IMR-90 (cell line): Measurements from ENCODE around the gene GATA1. TPM values are rescaled to one million over a fixed set of nuclear protein-coding genes. Genes with fewer than 3 reads are reported as not detected.

Experiments used
- ATAC-seq: fragments of 200-7000 bp; cut with Tn5 transposase; 2 replicates; pipeline ENCODE4 v1.9.1; 2020; ENCODE audit warnings: low read depth, mild to moderate bottlenecking, moderate library complexity
- BruUV-seq: library from RNA; stranded (reverse); fragments of 400-500 nt; replicated peaks from 2 replicates; lab custom pipeline; 2021; lab: Mats Ljungman, UMichigan
- CTCF ChIA-PET: fragments of 300-600 bp; formaldehyde crosslinking; extraction: SDS; loops from one replicate; lab custom pipeline; 2021; ENCODE audit warnings: antibody characterized with exemption; lab: Yijun Ruan, JAX
- POLR2A ChIA-PET: fragments of 300-600 bp; sonication (Branson Sonifier 250); formaldehyde crosslinking; loops from one replicate; lab custom pipeline; 2022; ENCODE audit warnings: antibody characterized with exemption; ENCODE audit not compliant: unreplicated experiment; lab: Charles Lee
- DNase-seq: peaks from one replicate; pipeline ENCODE4 v3.0.0; 2013
- H2AFZ ChIP-seq: replicated peaks from 2 replicates; pipeline ENCODE3; 2013; ENCODE audit warnings: low read length, mild to moderate bottlenecking; ENCODE audit not compliant: poor library complexity
- H2AK5ac ChIP-seq: 2 replicates; pipeline ENCODE4 v1.6.1; 2013; ENCODE audit warnings: low read depth, low read length, inconsistent platforms
- H2AK9ac ChIP-seq: replicated peaks from 2 replicates; pipeline ENCODE3; 2013; ENCODE audit warnings: mild to moderate bottlenecking, low read depth, low read length, moderate library complexity; ENCODE audit not compliant: poor library complexity
- H2BK120ac ChIP-seq: 2 replicates; pipeline ENCODE4 v1.6.1; 2013; ENCODE audit warnings: low read depth, low read length, inconsistent platforms
- H2BK15ac ChIP-seq: 3 replicates; pipeline ENCODE4 v1.6.1; 2013; ENCODE audit warnings: low read depth, low read length, inconsistent platforms
- H2BK20ac ChIP-seq: 2 replicates; pipeline ENCODE4 v1.6.1; 2013; ENCODE audit warnings: low read depth, mild to moderate bottlenecking, inconsistent platforms, low read length, moderate library complexity
- H2BK5ac ChIP-seq: 2 replicates; pipeline ENCODE4 v1.6.1; 2013; ENCODE audit warnings: mild to moderate bottlenecking, low read depth, low read length, inconsistent platforms; ENCODE audit not compliant: poor library complexity, severe bottlenecking
- H3K14ac ChIP-seq: replicated peaks from 2 replicates; pipeline ENCODE4 v1.6.1; 2013; ENCODE audit warnings: low read depth, low read length, inconsistent platforms
- H3K18ac ChIP-seq: 2 replicates; pipeline ENCODE4 v1.6.1; 2013; ENCODE audit warnings: low read depth, low read length, control low read depth
- H3K23ac ChIP-seq: 2 replicates; pipeline ENCODE4 v1.6.1; 2013; ENCODE audit warnings: low read depth, low read length, inconsistent platforms
- H3K27ac ChIP-seq: 2 replicates; pipeline ENCODE4 v1.5.1; 2013; ENCODE audit warnings: mild to moderate bottlenecking, control low read depth, low read length; ENCODE audit not compliant: insufficient read depth
- H3K27me3 ChIP-seq: 2 replicates; pipeline ENCODE4 v1.6.1; 2013; ENCODE audit warnings: low read length; ENCODE audit not compliant: control insufficient read depth, insufficient read depth
- H3K36me3 ChIP-seq: 2 replicates; pipeline ENCODE4 v1.6.1; 2013; ENCODE audit warnings: low read length, mixed read lengths; ENCODE audit not compliant: control insufficient read depth, insufficient read depth
- H3K4ac ChIP-seq: 2 replicates; pipeline ENCODE4 v1.6.1; 2013; ENCODE audit warnings: low read depth, low read length, inconsistent platforms
- H3K4me1 ChIP-seq: 2 replicates; pipeline ENCODE4 v1.6.1; 2013; ENCODE audit warnings: low read length, mixed read lengths; ENCODE audit not compliant: control insufficient read depth, insufficient read depth
- H3K4me2 ChIP-seq: 2 replicates; pipeline ENCODE4 v1.6.1; 2013; ENCODE audit warnings: low read depth, mild to moderate bottlenecking, control low read depth, low read length, moderate library complexity
- H3K4me3 ChIP-seq: 2 replicates; pipeline ENCODE4 v1.5.1; 2013; ENCODE audit warnings: low read depth, mild to moderate bottlenecking, control low read depth, low read length, moderate library complexity; ENCODE audit not compliant: insufficient read depth
- H3K56ac ChIP-seq: 2 replicates; pipeline ENCODE4 v1.6.1; 2013; ENCODE audit warnings: low read length, inconsistent platforms; ENCODE audit not compliant: insufficient read depth; ENCODE audit errors: extremely low read depth
- H3K79me1 ChIP-seq, 2 experiments: 2 replicates each; pipeline ENCODE4 v1.6.1; 2013; ENCODE audit warnings: low read length in 2 of 2, inconsistent platforms in 1 of 2, low read depth in 1 of 2
- H3K9ac ChIP-seq: 2 replicates; pipeline ENCODE4 v1.6.1; 2013; ENCODE audit warnings: low read depth, low read length, control low read depth
- H3K9me1 ChIP-seq: 2 replicates; pipeline ENCODE4 v1.6.1; 2013; ENCODE audit warnings: low read length, inconsistent platforms; ENCODE audit not compliant: insufficient read depth
- H3K9me3 ChIP-seq: 2 replicates; pipeline ENCODE4 v1.6.1; 2013; ENCODE audit warnings: low read length; ENCODE audit not compliant: control insufficient read depth, insufficient read depth
- H4K20me1 ChIP-seq: 2 replicates; pipeline ENCODE4 v1.6.1; 2013; ENCODE audit warnings: low read length, inconsistent platforms; ENCODE audit not compliant: insufficient read depth
- H4K5ac ChIP-seq: 2 replicates; pipeline ENCODE4 v1.6.1; 2013; ENCODE audit warnings: mild to moderate bottlenecking, low read depth, low read length, control low read depth
- H4K8ac ChIP-seq, 2 experiments: 2 replicates each; pipeline ENCODE4 v1.6.1; 2013; ENCODE audit warnings: low read depth in 2 of 2, low read length in 2 of 2, control low read depth in 1 of 2, inconsistent platforms in 1 of 2
- H4K91ac ChIP-seq: 2 replicates; pipeline ENCODE4 v1.6.1; 2013; ENCODE audit warnings: low read depth, low read length, inconsistent platforms; ENCODE audit not compliant: insufficient read depth
- BHLHE40 ChIP-seq: fragments of 150-350 bp; IDR thresholded peaks from 2 replicates; pipeline ENCODE4 v1.6.1; 2016; ENCODE audit warnings: mild to moderate bottlenecking, low read depth, low read length
- CHD1 ChIP-seq: IDR thresholded peaks from 2 replicates; pipeline ENCODE4 v1.6.1; 2012; ENCODE audit warnings: low read depth, low read length, improper control_type of control experiment
- CTCF ChIP-seq: conservative IDR thresholded peaks from 2 replicates; pipeline ENCODE4 v1.5.1; 2012; ENCODE audit warnings: mild to moderate bottlenecking, low read depth, low read length, improper control_type of control experiment
- ELK1 ChIP-seq: fragments of 150-350 bp; IDR thresholded peaks from 2 replicates; pipeline ENCODE4 v1.6.1; 2016; ENCODE audit warnings: low read depth, mild to moderate bottlenecking, low read length, moderate library complexity, borderline replicate concordance
- MXI1 ChIP-seq: IDR thresholded peaks from 2 replicates; pipeline ENCODE4 v1.6.1; 2012; ENCODE audit warnings: low read depth, mild to moderate bottlenecking, low read length, moderate library complexity, borderline replicate concordance
- NFE2L2 ChIP-seq: fragments of 150-350 bp; IDR thresholded peaks from 2 replicates; pipeline ENCODE4 v1.6.1; 2016; ENCODE audit warnings: low read depth, mild to moderate bottlenecking, low read length
- POLR2A ChIP-seq: IDR thresholded peaks from 2 replicates; pipeline ENCODE4 v1.6.1; 2012; ENCODE audit warnings: mild to moderate bottlenecking, low read depth, low read length
- RCOR1 ChIP-seq: IDR thresholded peaks from 2 replicates; pipeline ENCODE4 v1.6.1; 2012; ENCODE audit warnings: mild to moderate bottlenecking, low read length, improper control_type of control experiment; ENCODE audit not compliant: insufficient replicate concordance
- RFX5 ChIP-seq: IDR thresholded peaks from 2 replicates; pipeline ENCODE4 v1.8.0; 2012; ENCODE audit warnings: low read depth, mild to moderate bottlenecking, low read length, moderate library complexity
- SMC3 ChIP-seq: fragments of 150-350 bp; IDR thresholded peaks from 2 replicates; pipeline ENCODE4 v1.6.1; 2016; ENCODE audit warnings: low read depth, mild to moderate bottlenecking, antibody characterized with exemption, low read length, moderate library complexity
- USF2 ChIP-seq: fragments of 150-350 bp; IDR thresholded peaks from 2 replicates; pipeline ENCODE4 v1.6.1; 2017; ENCODE audit warnings: mild to moderate bottlenecking, antibody characterized with exemption, low read length, low read depth
- WGBS, 2 experiments: methylation state at CpG; one replicate each; pipeline versions ENCODE4 v1.1.5 to v1.1.7; 2013; ENCODE audit warnings: missing lambda C conversion rate in 2 of 2; ENCODE audit not compliant: insufficient read length in 1 of 2; ENCODE audit errors: extremely low coverage in 2 of 2; 5-methylcytosine and 5-hydroxymethylcytosine counted together
- dilution Hi-C: fragments of 300-500 bp; cut with HindIII; formaldehyde crosslinking; loops from one replicate; pipeline ENCODE4 v1.14.3; 2018; ENCODE audit warnings: low sequenced_read_pairs; ENCODE audit not compliant: unreplicated experiment
- in situ Hi-C: fragments of 300-500 bp; cut with MboI; formaldehyde crosslinking; loops from 3 replicates; pipeline ENCODE4 v1.14.3; 2019; ENCODE audit warnings: low sequenced_read_pairs, inconsistent platforms, mixed read lengths
- intact Hi-C: fragments of 100-400 bp; cut with micrococcal nuclease; formaldehyde crosslinking; loops from 2 replicates; pipeline ENCODE4 v1.10.0; 2022
- polyA plus RNA-seq, 3 experiments: library from polyadenylated mRNA; depleted of rRNA; stranded (reverse); fragments of >200 nt; gene quantifications; 2 replicates each; pipeline ENCODE4 v1.2.3, GENCODE V29; 2012; ENCODE audit warnings: low replicate concordance in 1 of 3
- total RNA-seq: library from RNA; depleted of rRNA; stranded (reverse); fragments of >200 nt; gene quantifications from 2 replicates; pipeline ENCODE4 v1.2.3, GENCODE V29; 2012

Gene GATA1
- total and polyA plus RNA-seq, 2 of the 4 experiments (the other 2 are of a cell fraction): not detected

GRCh38 chrX:48784726-48785125 is 1.7 kb upstream of the GATA1 start:
- Histone ChIP-seq H3K4me3 (no peak overlapping the region), H3K36me3 (no peaks in the 10 kb centered on the region), H4K20me1 (no peaks in the 10 kb centered on the region; the same call in 1 of the 2 replicates), H3K4me1 (no peaks in the 10 kb centered on the region), H2BK20ac (no peak overlapping the region), H2BK15ac (no peak overlapping the region), H4K5ac (no peak overlapping the region), H3K27me3 (peaks cover 25% of the 10 kb centered on the region), H3K27ac (no peak overlapping the region), H3K79me1 (no peaks in the 10 kb centered on the region), H4K91ac (no peak overlapping the region), H3K9me1 (no peaks in the 10 kb centered on the region), H2BK5ac (no peak overlapping the region), H3K14ac (no peak overlapping the region), H3K23ac (no peak overlapping the region), H3K56ac (no peak overlapping the region), H2BK120ac (no peak overlapping the region), H3K18ac (no peak overlapping the region), H3K9ac (no peak overlapping the region), H3K4me2 (no peak overlapping the region), H3K4ac (no peak overlapping the region), H4K8ac (no peak overlapping the region), H2AFZ (no peak overlapping the region), H2AK9ac (no peak overlapping the region), H3K9me3 (no peaks in the 10 kb centered on the region), H2AK5ac (no peak overlapping the region)
- ChIA-PET POLR2A (no interaction called here), CTCF (no interaction called here)
- no peak for DNase-seq
- ATAC-seq: no peak
- TF ChIP-seq RCOR1: no peak
- TF ChIP-seq MXI1: no peak
- no peak for TF ChIP-seq NFE2L2
- TF ChIP-seq ELK1: no peak
- TF ChIP-seq USF2: no peak
- TF ChIP-seq CHD1: no peak
- TF ChIP-seq CTCF: no peak
- no peak for TF ChIP-seq RFX5
- TF ChIP-seq POLR2A: no peak
- TF ChIP-seq SMC3: no peak
- TF ChIP-seq BHLHE40: no peak
- dilution Hi-C loops: no loop called here
- BruUV-seq: no TSS peak
- in situ Hi-C loops: no loop called here
- intact Hi-C loops: no loop called here
- no CpG with 5 or more reads among the region's 3 CpGs for WGBS, 2 experiments
